HepG2 (cell line): ENCODE measurements around the gene BPIFA1. TPM values are rescaled to one million over a fixed set of nuclear protein-coding genes. Genes with fewer than 3 reads are reported as not detected.

ENCODE experiments used
- ATAC-seq: fragments of 200-7000 bp; cut with Tn5 transposase; 3 replicates; pipeline ENCODE4 v1.9.1; 2020; ENCODE audit warnings: mild to moderate bottlenecking, moderate library complexity
- BruUV-seq: library from RNA; stranded (reverse); fragments of 400-500 nt; replicated peaks from 2 replicates; lab custom pipeline; 2021; lab: Mats Ljungman, UMichigan
- CTCF ChIA-PET: fragments of 300-600 bp; formaldehyde crosslinking; extraction: SDS; loops from one replicate; lab custom pipeline; 2021; ENCODE audit warnings: low total read pairs, inconsistent platforms, low intra/inter-chr PET ratio; lab: Yijun Ruan, JAX
- POLR2A ChIA-PET: fragments of 350-600 bp; sonication (Branson Sonifier 250); formaldehyde crosslinking; loops from one replicate; lab custom pipeline; 2020; ENCODE audit warnings: antibody characterized with exemption, inconsistent platforms; lab: Yijun Ruan, JAX
- DNase-seq: peaks from one replicate; pipeline ENCODE4 v3.0.0-alpha.2; 2015; ENCODE audit warnings: low spot score
- FAIRE-seq: peaks from 3 replicates; lab custom pipeline; 2011; peaks lifted over from hg19 to GRCh38; lab: Jason Lieb, UNC
- H2AFZ ChIP-seq: one replicate; pipeline ENCODE4 v1.6.1; 2011; ENCODE audit warnings: low read length, inconsistent platforms
- H3K27ac ChIP-seq: fragments of 300-600 bp; 3 replicates; pipeline ENCODE4 v1.8.0; 2011; ENCODE audit warnings: mixed run types, mild to moderate bottlenecking, mixed read lengths, low read length, inconsistent platforms; ENCODE audit not compliant: insufficient read depth; ENCODE audit errors: extremely low read length
- H3K27me3 ChIP-seq, 2 experiments: fragments of 200-600 bp in 1 of 2; 2 replicates in 1 of 2; 3 replicates in 1 of 2; pipeline versions ENCODE4 v1.6.0 to v1.8.0; 2011; ENCODE audit warnings: low read length in 2 of 2, mild to moderate bottlenecking in 2 of 2, moderate library complexity in 2 of 2, inconsistent platforms in 1 of 2; ENCODE audit not compliant: insufficient read depth in 2 of 2, control insufficient read depth in 1 of 2
- H3K36me3 ChIP-seq, 2 experiments: fragments of 200-600 bp in 1 of 2; replicated peaks in 1 of 2; 2 replicates in 1 of 2; 3 replicates in 1 of 2; pipeline versions ENCODE4 v1.5.1 to v1.8.0; 2011; ENCODE audit warnings: low read length in 2 of 2, inconsistent platforms in 1 of 2; ENCODE audit not compliant: insufficient read depth in 2 of 2, control insufficient read depth in 1 of 2
- H3K4me1 ChIP-seq: 2 replicates; pipeline ENCODE4 v1.5.1; 2012; ENCODE audit warnings: low read length, inconsistent platforms; ENCODE audit not compliant: insufficient read depth
- H3K4me2 ChIP-seq: 2 replicates; pipeline ENCODE4 v1.6.0; 2011; ENCODE audit warnings: low read depth, low read length, inconsistent platforms
- H3K4me3 ChIP-seq, 3 experiments: fragments of 200-600 bp in 1 of 3; sonication (generic), shearing (Covaris generic) in 1 of 3; replicated peaks in 1 of 3; 2 replicates each; pipeline ENCODE4 v1.5.1; 2011 to 2016; ENCODE audit warnings: low read length in 3 of 3, inconsistent platforms in 2 of 3, low read depth in 2 of 3, mild to moderate bottlenecking in 2 of 3, control low read depth in 1 of 3, mixed read lengths in 1 of 3; ENCODE audit not compliant: insufficient read depth in 1 of 3
- H3K79me2 ChIP-seq: one replicate; pipeline ENCODE4 v1.6.1; 2011; ENCODE audit warnings: low read length, inconsistent platforms; ENCODE audit not compliant: insufficient read depth
- H3K9ac ChIP-seq: 2 replicates; pipeline ENCODE4 v1.6.0; 2011; ENCODE audit warnings: mild to moderate bottlenecking, low read depth, low read length, inconsistent platforms; ENCODE audit not compliant: insufficient read depth
- H3K9me3 ChIP-seq: 2 replicates; pipeline ENCODE4 v1.5.1; 2012; ENCODE audit warnings: mild to moderate bottlenecking, low read length
- H4K20me1 ChIP-seq: 2 replicates; pipeline ENCODE4 v1.6.0; 2011; ENCODE audit warnings: inconsistent platforms, mild to moderate bottlenecking, low read length, moderate library complexity; ENCODE audit not compliant: insufficient read depth
- AHR ChIP-seq: IDR thresholded peaks from 2 replicates; pipeline ENCODE4 v1.6.1; 2018; ENCODE audit warnings: missing genetic modification reagents, missing compliant biosample characterization
- CBFB ChIP-seq: sonication (generic); formaldehyde crosslinking; IDR thresholded peaks from 2 replicates; pipeline ENCODE4 v1.4.0; 2020; ENCODE audit warnings: missing genetic modification reagents
- HMGA1 ChIP-seq: sonication (generic); formaldehyde crosslinking; conservative IDR thresholded peaks from 2 replicates; pipeline ENCODE4 v1.4.0; 2020; ENCODE audit warnings: missing genetic modification reagents
- KDM3A ChIP-seq: IDR thresholded peaks from 2 replicates; pipeline ENCODE4 v1.6.1; 2018; ENCODE audit warnings: low read depth, missing compliant biosample characterization
- NFE2 ChIP-seq: sonication (generic); formaldehyde crosslinking; IDR thresholded peaks from 2 replicates; pipeline ENCODE4 v1.4.0; 2020; ENCODE audit warnings: missing genetic modification reagents
- NKX3-1 ChIP-seq: sonication (generic); formaldehyde crosslinking; IDR thresholded peaks from 2 replicates; pipeline ENCODE4 v1.5.0; 2020; ENCODE audit warnings: missing genetic modification reagents
- SNAI1 ChIP-seq: sonication (generic); formaldehyde crosslinking; IDR thresholded peaks from 2 replicates; pipeline ENCODE4 v1.5.0; 2020; ENCODE audit warnings: mild to moderate bottlenecking, missing genetic modification reagents, borderline replicate concordance
- ZNF543 ChIP-seq: sonication (generic); formaldehyde crosslinking; IDR thresholded peaks from 2 replicates; pipeline ENCODE4 v1.4.0; 2020; ENCODE audit warnings: mild to moderate bottlenecking, missing genetic modification reagents
- ZNF598 ChIP-seq: sonication (generic); formaldehyde crosslinking; IDR thresholded peaks from 2 replicates; pipeline ENCODE4 v1.5.1; 2020; ENCODE audit warnings: mild to moderate bottlenecking, missing genetic modification reagents, borderline replicate concordance
- WGBS: methylation state at CpG from one replicate; pipeline ENCODE4 v1.1.6; 2017; ENCODE audit warnings: low lambda C conversion rate; 5-methylcytosine and 5-hydroxymethylcytosine counted together
- in situ Hi-C: cut with HindIII; loops from 2 replicates; pipeline ENCODE4 v1.10.0; 2017; ENCODE audit warnings: low pct_unique_long_range_greater_than_20kb; ENCODE audit not compliant: extremely low pct_ligation_motif_present
- intact Hi-C: fragments of 100-400 bp; cut with micrococcal nuclease; formaldehyde crosslinking; loops from one replicate; pipeline ENCODE4 v1.10.0; 2022; ENCODE audit not compliant: unreplicated experiment
- polyA plus RNA-seq, 8 experiments: library from polyadenylated mRNA; depleted of rRNA in 3 of 8; stranded (reverse) in 7 of 8; unstranded in 1 of 8; fragments of >200 nt; fragmentation: Illumina TruSeq in 4 of 8; extraction: Trizol in 4 of 8; gene quantifications; 2 replicates each; pipeline versions ENCODE4 v1.2.1 to v1.2.3, GENCODE V29; 2011 to 2016; ENCODE audit warnings: low read depth in 4 of 8, missing spikeins in 1 of 8, mixed read lengths in 1 of 8; ENCODE audit not compliant: insufficient read depth in 1 of 8
- total RNA-seq, 5 experiments: library from RNA; depleted of rRNA; stranded (reverse); fragments of >200 nt; fragmentation: Illumina TruSeq; extraction: Trizol; gene quantifications; 2 replicates each; pipeline ENCODE4 v1.2.3, GENCODE V29; 2016; ENCODE audit warnings: low read depth in 1 of 5
- TF ChIP-seq, protein P1 (sequence below), 2 experiments: sonication (generic) in 1 of 2; formaldehyde crosslinking in 1 of 2; IDR thresholded peaks; 2 replicates each; pipeline versions ENCODE4 v1.6.1 to v1.9.0; 2014 to 2022; ENCODE audit warnings: antibody characterized with exemption in 1 of 2, borderline replicate concordance in 1 of 2, inconsistent platforms in 1 of 2, low read depth in 1 of 2, missing genetic modification reagents in 1 of 2
- TF ChIP-seq, protein P2 (sequence below): sonication (generic); formaldehyde crosslinking; IDR thresholded peaks from 2 replicates; pipeline ENCODE4 v1.5.1; 2020; ENCODE audit warnings: missing genetic modification reagents, mild to moderate bottlenecking, borderline replicate concordance
- TF ChIP-seq, protein P3 (sequence below): IDR thresholded peaks from 2 replicates; pipeline ENCODE4 v1.6.1; 2016; ENCODE audit warnings: missing compliant biosample characterization, missing genetic modification reagents, borderline replicate concordance
- TF ChIP-seq, protein P4 (sequence below): sonication (generic); formaldehyde crosslinking; IDR thresholded peaks from 2 replicates; pipeline ENCODE4 v1.8.0; 2022; ENCODE audit warnings: mild to moderate bottlenecking, missing genetic modification reagents, borderline replicate concordance

The BPIFA1 gene
- total and polyA plus RNA-seq, 2 of the 13 experiments (the other 11 are each of a cell fraction or from before 2014, with no cell fraction given): not detected

DNA sequence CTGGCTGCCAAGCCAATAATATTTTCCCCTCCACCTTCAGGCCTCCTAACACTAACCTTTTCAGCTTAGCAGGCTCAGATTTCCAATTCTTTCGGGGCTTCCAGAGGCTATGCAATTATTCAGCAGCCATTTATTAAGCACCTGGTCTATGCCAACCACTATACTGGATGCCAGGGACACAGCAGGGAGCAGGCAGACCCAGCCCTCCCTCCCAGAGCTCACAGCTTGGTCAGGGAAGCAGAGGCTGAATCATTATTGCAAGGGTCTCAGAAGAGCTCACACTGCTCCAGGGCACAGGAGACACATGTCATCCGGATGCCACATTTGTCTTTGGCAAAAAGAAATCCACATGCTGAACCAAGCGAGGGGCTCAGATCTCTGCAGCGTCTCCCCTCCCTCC lies 48.5 kb downstream of the BPIFA1 start:
- Histone ChIP-seq H3K4me1 (peaks cover 58% of the 10 kb centered on the region), H3K4me2 (no peak overlapping the region), H3K36me3 (no peaks in the 10 kb centered on the region), H3K4me3 (no peak overlapping the region), H2AFZ (no peak overlapping the region), H3K9me3 (no peaks in the 10 kb centered on the region), H3K9ac (no peak overlapping the region), H4K20me1 (no peaks in the 10 kb centered on the region), H3K27ac (no peak overlapping the region), H3K79me2 (no peaks in the 10 kb centered on the region), H3K27me3 (peaks cover 13 to 36% of the 10 kb centered on the region in 2 experiments)
- in situ Hi-C loops: no loop called here
- BruUV-seq: no TSS peak
- CTCF ChIA-PET: no interaction called here
- ATAC-seq (no peak), FAIRE-seq (no peak), DNase-seq (no peak)
- 41% methylated on average over 4 of the region's 4 CpGs for WGBS
- POLR2A ChIA-PET: no interaction called here
- intact Hi-C loops: no loop called here
- no peak for TF ChIP-seq NFE2 (CRISPR knock-in tag)
- TF ChIP-seq HMGA1 (CRISPR knock-in tag): no peak
- TF ChIP-seq, protein P1, sequence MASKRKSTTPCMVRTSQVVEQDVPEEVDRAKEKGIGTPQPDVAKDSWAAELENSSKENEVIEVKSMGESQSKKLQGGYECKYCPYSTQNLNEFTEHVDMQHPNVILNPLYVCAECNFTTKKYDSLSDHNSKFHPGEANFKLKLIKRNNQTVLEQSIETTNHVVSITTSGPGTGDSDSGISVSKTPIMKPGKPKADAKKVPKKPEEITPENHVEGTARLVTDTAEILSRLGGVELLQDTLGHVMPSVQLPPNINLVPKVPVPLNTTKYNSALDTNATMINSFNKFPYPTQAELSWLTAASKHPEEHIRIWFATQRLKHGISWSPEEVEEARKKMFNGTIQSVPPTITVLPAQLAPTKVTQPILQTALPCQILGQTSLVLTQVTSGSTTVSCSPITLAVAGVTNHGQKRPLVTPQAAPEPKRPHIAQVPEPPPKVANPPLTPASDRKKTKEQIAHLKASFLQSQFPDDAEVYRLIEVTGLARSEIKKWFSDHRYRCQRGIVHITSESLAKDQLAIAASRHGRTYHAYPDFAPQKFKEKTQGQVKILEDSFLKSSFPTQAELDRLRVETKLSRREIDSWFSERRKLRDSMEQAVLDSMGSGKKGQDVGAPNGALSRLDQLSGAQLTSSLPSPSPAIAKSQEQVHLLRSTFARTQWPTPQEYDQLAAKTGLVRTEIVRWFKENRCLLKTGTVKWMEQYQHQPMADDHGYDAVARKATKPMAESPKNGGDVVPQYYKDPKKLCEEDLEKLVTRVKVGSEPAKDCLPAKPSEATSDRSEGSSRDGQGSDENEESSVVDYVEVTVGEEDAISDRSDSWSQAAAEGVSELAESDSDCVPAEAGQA (IDR thresholded peaks at IDR 0.05; ENCODE audit: low read depth): no peak
- TF ChIP-seq, protein P1 (CRISPR knock-in tag; IDR thresholded peaks at IDR 0.05; ENCODE audit: borderline replicate concordance): no peak
- no peak for TF ChIP-seq ZNF543 (CRISPR knock-in tag)
- no peak for TF ChIP-seq ZNF598 (CRISPR knock-in tag)
- TF ChIP-seq SNAI1 (CRISPR knock-in tag): no peak
- TF ChIP-seq, protein P2, sequence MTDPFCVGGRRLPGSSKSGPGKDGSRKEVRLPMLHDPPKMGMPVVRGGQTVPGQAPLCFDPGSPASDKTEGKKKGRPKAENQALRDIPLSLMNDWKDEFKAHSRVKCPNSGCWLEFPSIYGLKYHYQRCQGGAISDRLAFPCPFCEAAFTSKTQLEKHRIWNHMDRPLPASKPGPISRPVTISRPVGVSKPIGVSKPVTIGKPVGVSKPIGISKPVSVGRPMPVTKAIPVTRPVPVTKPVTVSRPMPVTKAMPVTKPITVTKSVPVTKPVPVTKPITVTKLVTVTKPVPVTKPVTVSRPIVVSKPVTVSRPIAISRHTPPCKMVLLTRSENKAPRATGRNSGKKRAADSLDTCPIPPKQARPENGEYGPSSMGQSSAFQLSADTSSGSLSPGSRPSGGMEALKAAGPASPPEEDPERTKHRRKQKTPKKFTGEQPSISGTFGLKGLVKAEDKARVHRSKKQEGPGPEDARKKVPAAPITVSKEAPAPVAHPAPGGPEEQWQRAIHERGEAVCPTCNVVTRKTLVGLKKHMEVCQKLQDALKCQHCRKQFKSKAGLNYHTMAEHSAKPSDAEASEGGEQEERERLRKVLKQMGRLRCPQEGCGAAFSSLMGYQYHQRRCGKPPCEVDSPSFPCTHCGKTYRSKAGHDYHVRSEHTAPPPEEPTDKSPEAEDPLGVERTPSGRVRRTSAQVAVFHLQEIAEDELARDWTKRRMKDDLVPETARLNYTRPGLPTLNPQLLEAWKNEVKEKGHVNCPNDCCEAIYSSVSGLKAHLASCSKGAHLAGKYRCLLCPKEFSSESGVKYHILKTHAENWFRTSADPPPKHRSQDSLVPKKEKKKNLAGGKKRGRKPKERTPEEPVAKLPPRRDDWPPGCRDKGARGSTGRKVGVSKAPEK (CRISPR knock-in tag): no peak
- TF ChIP-seq, protein P3, sequence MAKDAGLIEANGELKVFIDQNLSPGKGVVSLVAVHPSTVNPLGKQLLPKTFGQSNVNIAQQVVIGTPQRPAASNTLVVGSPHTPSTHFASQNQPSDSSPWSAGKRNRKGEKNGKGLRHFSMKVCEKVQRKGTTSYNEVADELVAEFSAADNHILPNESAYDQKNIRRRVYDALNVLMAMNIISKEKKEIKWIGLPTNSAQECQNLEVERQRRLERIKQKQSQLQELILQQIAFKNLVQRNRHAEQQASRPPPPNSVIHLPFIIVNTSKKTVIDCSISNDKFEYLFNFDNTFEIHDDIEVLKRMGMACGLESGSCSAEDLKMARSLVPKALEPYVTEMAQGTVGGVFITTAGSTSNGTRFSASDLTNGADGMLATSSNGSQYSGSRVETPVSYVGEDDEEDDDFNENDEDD: no peak
- no peak for TF ChIP-seq AHR
- no peak for TF ChIP-seq KDM3A (CRISPR knock-in tag)
- no peak for TF ChIP-seq NKX3-1 (CRISPR knock-in tag)
- TF ChIP-seq CBFB (CRISPR knock-in tag): no peak
- TF ChIP-seq, protein P4, sequence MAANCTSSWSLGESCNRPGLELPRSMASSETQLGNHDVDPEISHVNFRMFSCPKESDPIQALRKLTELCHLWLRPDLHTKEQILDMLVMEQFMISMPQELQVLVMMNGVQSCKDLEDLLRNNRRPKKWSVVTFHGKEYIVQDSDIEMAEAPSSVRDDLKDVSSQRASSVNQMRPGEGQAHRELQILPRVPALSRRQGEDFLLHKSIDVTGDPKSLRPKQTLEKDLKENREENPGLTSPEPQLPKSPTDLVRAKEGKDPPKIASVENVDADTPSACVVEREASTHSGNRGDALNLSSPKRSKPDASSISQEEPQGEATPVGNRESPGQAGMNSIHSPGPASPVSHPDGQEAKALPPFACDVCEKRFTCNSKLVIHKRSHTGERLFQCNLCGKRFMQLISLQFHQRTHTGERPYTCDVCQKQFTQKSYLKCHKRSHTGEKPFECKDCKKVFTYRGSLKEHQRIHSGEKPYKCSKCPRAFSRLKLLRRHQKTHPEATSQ (CRISPR knock-in tag): no peak
